GM12878 (cell line): ENCODE results near the gene ARID3A. TPM values are rescaled to one million over a fixed set of nuclear protein-coding genes. Genes with fewer than 3 reads are reported as not detected.

Source experiments
- ATF7 ChIP-seq: fragments of 450-650 bp; IDR thresholded peaks from 2 replicates; pipeline ENCODE4 v1.6.1; 2016; ENCODE audit warnings: low read depth, mild to moderate bottlenecking
- BRCA1 ChIP-seq: IDR thresholded peaks from 2 replicates; pipeline ENCODE4 v1.6.1; 2011; ENCODE audit warnings: low read depth, low read length, improper control_type of control experiment
- CHD2 ChIP-seq: IDR thresholded peaks from 2 replicates; pipeline ENCODE4 v1.6.1; 2011; ENCODE audit warnings: low read depth, low read length, improper control_type of control experiment, borderline replicate concordance
- E2F4 ChIP-seq: IDR thresholded peaks from 2 replicates; pipeline ENCODE4 v1.6.1; 2012; ENCODE audit warnings: low read depth, low read length, improper control_type of control experiment
- LARP7 ChIP-seq: fragments of 450-650 bp; IDR thresholded peaks from 2 replicates; pipeline ENCODE4 v1.6.1; 2017; ENCODE audit warnings: mild to moderate bottlenecking
- NFIC ChIP-seq: IDR thresholded peaks from 2 replicates; pipeline ENCODE4 v1.6.1; 2012; ENCODE audit warnings: low read depth, mild to moderate bottlenecking, inconsistent platforms, low read length, moderate library complexity
- NFXL1 ChIP-seq: fragments of 450-650 bp; IDR thresholded peaks from 2 replicates; pipeline ENCODE4 v1.6.1; 2017; ENCODE audit warnings: antibody characterized with exemption, mild to moderate bottlenecking, borderline replicate concordance
- NRF1 ChIP-seq: conservative IDR thresholded peaks from 2 replicates; pipeline ENCODE4 v1.6.1; 2011; ENCODE audit warnings: mild to moderate bottlenecking, low read depth, low read length, improper control_type of control experiment
- PKNOX1 ChIP-seq: fragments of 450-650 bp; IDR thresholded peaks from 2 replicates; pipeline ENCODE4 v1.6.1; 2016; ENCODE audit warnings: mild to moderate bottlenecking
- POLR2AphosphoS5 ChIP-seq: IDR thresholded peaks from 2 replicates; pipeline ENCODE4 v1.6.1; 2011; ENCODE audit warnings: mild to moderate bottlenecking, low read length, inconsistent platforms
- SMAD1 ChIP-seq: fragments of 450-650 bp; IDR thresholded peaks from 2 replicates; pipeline ENCODE4 v1.6.1; 2018; ENCODE audit warnings: mild to moderate bottlenecking, low read depth; ENCODE audit not compliant: partially characterized antibody
- SPI1 ChIP-seq: IDR thresholded peaks from 2 replicates; pipeline ENCODE4 v1.6.1; 2011; ENCODE audit warnings: low read depth, mild to moderate bottlenecking, low read length, moderate library complexity, borderline replicate concordance; ENCODE audit not compliant: insufficient read depth
- STAT3 ChIP-seq: IDR thresholded peaks from 2 replicates; pipeline ENCODE4 v1.6.1; 2011; ENCODE audit warnings: low read depth, low read length, improper control_type of control experiment
- TAF1 ChIP-seq: IDR thresholded peaks from 2 replicates; pipeline ENCODE4 v1.6.1; 2011; ENCODE audit warnings: mild to moderate bottlenecking, low read depth, low read length, borderline replicate concordance
- ZNF592 ChIP-seq: fragments of 450-650 bp; IDR thresholded peaks from 2 replicates; pipeline ENCODE4 v1.6.1; 2017; ENCODE audit warnings: mild to moderate bottlenecking, moderate library complexity
- ZNF687 ChIP-seq: fragments of 450-650 bp; IDR thresholded peaks from 2 replicates; pipeline ENCODE4 v1.6.1; 2017; ENCODE audit warnings: mild to moderate bottlenecking, moderate library complexity
- ZZZ3 ChIP-seq: IDR thresholded peaks from 2 replicates; pipeline ENCODE4 v1.6.1; 2011; ENCODE audit warnings: low read depth; ENCODE audit not compliant: control insufficient read depth, insufficient read length
- polyA plus RNA-seq, 11 experiments: library from polyadenylated mRNA; depleted of rRNA in 4 of 11; unstranded in 6 of 11; stranded (reverse) in 5 of 11; fragments of >200 nt; fragmentation: Nextera tagmentation in 4 of 11; fragmentation: Illumina TruSeq in 1 of 11; extraction: Ambion mirVana in 4 of 11; extraction: Trizol in 1 of 11; gene quantifications; 1 replicate in 1 of 11; 2 replicates in 10 of 11; pipeline versions ENCODE4 v1.2.1 to v1.2.3, GENCODE V29; 2011 to 2016; ENCODE audit warnings: inconsistent platforms in 2 of 11, missing spikeins in 2 of 11, low read depth in 1 of 11
- total RNA-seq, 4 experiments: library from RNA; depleted of rRNA in 3 of 4; stranded (reverse); fragments of >200 nt in 3 of 4; fragmentation: Illumina TruSeq in 1 of 4; extraction: Trizol in 1 of 4; gene quantifications; 2 replicates each; pipeline versions ENCODE4 v1.2.1 to v1.2.3, GENCODE V29; 2013 to 2021

The ARID3A gene
- total and polyA plus RNA-seq, 10 of the 15 experiments (the other 5 are each of a cell fraction or from before 2014, with no cell fraction given): 0.76 to 70.0 (median 16.7) TPM

- TF ChIP-seq ZNF687: no peak
- 0 out of 2 replicates have a peak, but pooled peaks have one; percentile 13 for TF ChIP-seq CHD2
- peak; percentile 52; the same call in 1 of the 2 replicates for TF ChIP-seq ZNF592
- TF ChIP-seq NRF1: no peak
- TF ChIP-seq TAF1: no peak; the same call in 1 of the 2 replicates
- no peak for TF ChIP-seq SMAD1
- no peak for TF ChIP-seq E2F4
- TF ChIP-seq LARP7: peak; percentile 85; the same call in 1 of the 2 replicates
- TF ChIP-seq STAT3: no peak
- TF ChIP-seq NFXL1: no peak
- TF ChIP-seq BRCA1: no peak
- 0 out of 2 replicates have a peak, but pooled peaks have one; percentile 52 for TF ChIP-seq ATF7
- no peak for TF ChIP-seq PKNOX1
- TF ChIP-seq ZZZ3: no peak
- no peak for TF ChIP-seq NFIC
- TF ChIP-seq POLR2AphosphoS5: peak; percentile 49; the same call in 1 of the 2 replicates
- TF ChIP-seq SPI1: peak; percentile 34; the same call in 1 of the 2 replicates
Observed at GRCh38 chr19:925526-926322, at the start of gene ARID3A (continued).
